Uterus (tissue), 4 donors: ENCODE data around the gene NOP53. TPM values are rescaled to one million over a fixed set of nuclear protein-coding genes. Genes with fewer than 3 reads are reported as not detected.

Experiments
- DNase-seq, 2 donors: peaks; one replicate each; pipeline ENCODE4 v3.0.0-alpha.2; 2019 to 2020
- H3K27ac ChIP-seq, 2 donors: fragments of 200-600 bp; sonication (generic); 1 replicate in 1 of 2; 2 replicates in 1 of 2; pipeline ENCODE4 v1.5.1; 2016 to 2018
- H3K27me3 ChIP-seq, 2 donors: fragments of 200-600 bp; sonication (generic); one replicate each; pipeline ENCODE4 v1.5.1; 2018 to 2019; ENCODE audit warnings: control low read depth in 1 of 2
- H3K36me3 ChIP-seq, 2 donors: fragments of 200-600 bp; sonication (generic); one replicate each; pipeline ENCODE4 v1.5.1; 2019; ENCODE audit warnings: control low read depth in 1 of 2
- H3K4me1 ChIP-seq, 2 donors: fragments of 200-600 bp; sonication (generic); one replicate each; pipeline ENCODE4 v1.5.1; 2018 to 2019; ENCODE audit warnings: control low read depth in 1 of 2
- H3K4me3 ChIP-seq, 2 donors: fragments of 200-600 bp; sonication (generic); 1 replicate in 1 of 2; 2 replicates in 1 of 2; pipeline ENCODE4 v1.5.1; 2018 to 2019; ENCODE audit warnings: mild to moderate bottlenecking in 1 of 2
- H3K9me3 ChIP-seq, 2 donors: fragments of 200-600 bp; sonication (generic); one replicate each; pipeline ENCODE4 v1.5.1; 2019; ENCODE audit warnings: control low read depth in 1 of 2
- POLR2A ChIP-seq, 2 donors: fragments of 450-650 bp; IDR thresholded peaks; one replicate each; pipeline ENCODE4 v1.6.1; 2016; ENCODE audit warnings: antibody characterized with exemption in 2 of 2, mild to moderate bottlenecking in 1 of 2, moderate library complexity in 1 of 2
- intact Hi-C: fragments of 100-400 bp; cut with DNase I; formaldehyde crosslinking; loops from one replicate; pipeline ENCODE4 v1.15.1; 2023; ENCODE audit warnings: low total_unique reads
- total RNA-seq, 4 donors: library from RNA; depleted of rRNA in 3 of 4; stranded (reverse); fragments of >200 nt in 3 of 4; gene quantifications; one replicate each; pipeline versions ENCODE4 v1.1.0 to v1.2.4, GENCODE V29; 2014 to 2023
- TF ChIP-seq, protein P1 (sequence below), 4 experiments: fragments of 200-600 bp in 2 of 4; fragments of 450-650 bp in 2 of 4; sonication (generic) in 2 of 4; IDR thresholded peaks; one replicate each; pipeline ENCODE4 v1.5.1; 2016 to 2019; ENCODE audit warnings: antibody characterized with exemption in 4 of 4, mild to moderate bottlenecking in 2 of 4, moderate library complexity in 1 of 4
- donor health status: DM: yes; HTN: yes; CAD: no.

The NOP53 gene
- total RNA-seq, 4 donors from 2014 or later = 116 to 555 (median 444) TPM

DNA sequence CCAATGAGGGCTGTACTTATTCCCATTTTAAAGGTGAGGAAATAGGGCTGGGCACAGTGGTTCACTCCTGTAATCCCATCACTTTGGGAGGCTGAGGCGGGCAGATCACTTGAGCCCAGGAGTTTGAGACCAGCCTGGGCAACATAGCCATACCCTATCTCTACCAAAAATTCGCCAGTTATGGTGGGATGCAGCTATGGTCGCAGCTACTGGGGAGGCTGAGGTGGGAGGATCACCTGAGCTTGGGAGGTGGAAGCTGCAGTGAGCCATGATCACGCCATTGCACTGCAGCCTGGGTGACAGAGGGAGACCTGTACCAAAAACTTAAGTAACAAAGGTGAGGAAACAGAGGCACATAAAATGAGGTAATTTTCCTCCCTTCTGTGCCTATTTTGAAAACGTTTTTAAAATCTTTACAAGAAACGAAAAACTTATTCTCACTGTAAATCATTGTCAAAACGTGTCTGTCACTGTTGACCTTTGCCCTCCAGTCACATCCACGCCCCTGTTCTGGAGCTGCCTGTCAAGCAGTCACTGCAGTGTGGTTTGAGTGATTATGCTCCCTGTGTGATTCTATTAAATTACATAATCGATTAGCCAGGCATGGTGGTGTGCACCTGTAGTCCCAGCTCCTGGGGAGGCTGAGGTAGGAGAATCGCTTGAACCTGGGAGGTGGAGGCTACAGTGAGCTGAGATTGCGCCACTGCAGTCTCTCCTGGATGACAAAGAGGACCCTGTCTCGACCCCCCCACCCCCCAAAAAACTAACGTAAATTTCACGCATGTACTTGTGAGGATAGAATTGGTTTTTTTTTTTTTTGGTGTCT is 12.5 kb downstream of the NOP53 start:
- Histone ChIP-seq H3K27me3 (no peaks in the 10 kb centered on the region), H3K27ac (no peak overlapping the region), H3K4me3 (no peak overlapping the region), H3K36me3 (no peaks in the 10 kb centered on the region), H3K4me1 (no peaks in the 10 kb centered on the region), H3K9me3 (no peaks in the 10 kb centered on the region)
- intact Hi-C loops = no loop called here
- no peak for TF ChIP-seq POLR2A (IDR thresholded peaks at IDR 0.05)
- TF ChIP-seq, protein P1, sequence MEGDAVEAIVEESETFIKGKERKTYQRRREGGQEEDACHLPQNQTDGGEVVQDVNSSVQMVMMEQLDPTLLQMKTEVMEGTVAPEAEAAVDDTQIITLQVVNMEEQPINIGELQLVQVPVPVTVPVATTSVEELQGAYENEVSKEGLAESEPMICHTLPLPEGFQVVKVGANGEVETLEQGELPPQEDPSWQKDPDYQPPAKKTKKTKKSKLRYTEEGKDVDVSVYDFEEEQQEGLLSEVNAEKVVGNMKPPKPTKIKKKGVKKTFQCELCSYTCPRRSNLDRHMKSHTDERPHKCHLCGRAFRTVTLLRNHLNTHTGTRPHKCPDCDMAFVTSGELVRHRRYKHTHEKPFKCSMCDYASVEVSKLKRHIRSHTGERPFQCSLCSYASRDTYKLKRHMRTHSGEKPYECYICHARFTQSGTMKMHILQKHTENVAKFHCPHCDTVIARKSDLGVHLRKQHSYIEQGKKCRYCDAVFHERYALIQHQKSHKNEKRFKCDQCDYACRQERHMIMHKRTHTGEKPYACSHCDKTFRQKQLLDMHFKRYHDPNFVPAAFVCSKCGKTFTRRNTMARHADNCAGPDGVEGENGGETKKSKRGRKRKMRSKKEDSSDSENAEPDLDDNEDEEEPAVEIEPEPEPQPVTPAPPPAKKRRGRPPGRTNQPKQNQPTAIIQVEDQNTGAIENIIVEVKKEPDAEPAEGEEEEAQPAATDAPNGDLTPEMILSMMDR (IDR thresholded peaks at IDR 0.05) = no peak
- DNase-seq = no peak

DNA sequence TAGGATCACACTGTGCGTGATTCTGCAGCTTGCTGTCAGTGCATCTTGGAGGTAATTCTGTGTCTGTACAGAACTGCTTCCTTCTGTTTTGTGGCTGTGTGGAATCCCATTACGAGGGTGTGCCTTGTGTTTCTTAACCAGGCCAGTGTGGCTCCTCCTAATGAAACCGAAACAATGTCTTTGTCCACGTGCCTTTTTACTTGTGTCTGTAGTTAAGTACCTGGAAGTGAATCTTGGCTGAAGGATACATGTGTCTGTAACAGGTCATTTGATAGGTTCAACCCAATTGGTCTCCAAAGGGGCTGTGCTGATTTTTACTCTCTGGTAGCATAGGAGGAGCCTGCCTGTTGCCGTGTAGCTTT is 13.1 kb downstream of the NOP53 start:
- H3K9me3 ChIP-seq = no peaks in the 10 kb centered on the region
- no peak overlapping the region for H3K4me3 ChIP-seq
- H3K27me3 ChIP-seq = no peaks in the 10 kb centered on the region
- DNase-seq = no peak
- H3K27ac ChIP-seq = no peak overlapping the region
- intact Hi-C loops = no loop called here
- no peaks in the 10 kb centered on the region for H3K4me1 ChIP-seq
- TF ChIP-seq POLR2A (IDR thresholded peaks at IDR 0.05) = no peak
- TF ChIP-seq, protein P1 (IDR thresholded peaks at IDR 0.05) = no peak
- H3K36me3 ChIP-seq = no peaks in the 10 kb centered on the region

DNA sequence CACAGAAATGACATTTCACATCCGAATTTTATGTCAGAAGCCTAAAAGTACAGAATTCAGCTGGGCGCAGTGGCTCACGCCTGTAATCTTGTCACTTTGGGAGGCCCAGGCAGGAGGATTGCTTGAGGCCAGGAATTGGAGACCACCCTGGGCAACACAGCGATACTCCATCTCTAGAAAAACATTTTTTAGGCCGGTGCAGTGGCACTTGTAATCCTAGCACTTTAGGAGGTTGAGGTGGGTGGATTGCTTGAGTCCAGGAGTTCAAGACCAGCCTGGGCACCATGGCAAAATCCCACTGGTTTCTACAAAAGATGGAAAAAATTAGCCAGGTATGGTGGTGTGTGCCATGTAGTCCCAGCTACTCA is 15.3 kb downstream of the NOP53 start:
- no peak overlapping the region for H3K4me3 ChIP-seq
- H3K27me3 ChIP-seq = no peaks in the 10 kb centered on the region
- no peak for DNase-seq
- no peaks in the 10 kb centered on the region for H3K4me1 ChIP-seq
- no peak for TF ChIP-seq POLR2A (IDR thresholded peaks at IDR 0.05)
- TF ChIP-seq, protein P1 (IDR thresholded peaks at IDR 0.05) = no peak
- H3K27ac ChIP-seq = no peak overlapping the region
- intact Hi-C loops = no loop called here
- H3K9me3 ChIP-seq = no peaks in the 10 kb centered on the region
- H3K36me3 ChIP-seq = no peaks in the 10 kb centered on the region

DNA sequence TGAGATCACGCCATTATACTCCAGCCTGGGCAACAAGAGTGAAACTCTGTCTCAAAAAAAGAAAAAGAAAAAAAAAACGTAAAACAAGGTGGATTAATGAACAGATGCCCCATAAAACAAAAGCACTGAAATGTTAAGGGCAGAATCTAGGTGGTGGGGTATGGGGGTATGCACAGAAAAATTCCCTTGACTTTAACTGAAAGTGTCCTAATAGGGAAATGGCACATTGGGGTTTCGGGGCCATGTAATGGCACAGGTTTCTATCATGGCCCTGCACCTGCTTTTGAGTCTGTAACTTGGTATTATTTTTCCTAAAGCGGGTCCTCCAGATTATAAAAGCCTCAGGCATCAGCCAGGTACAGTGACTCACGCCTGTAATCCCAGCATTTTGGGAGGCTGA is 16.2 kb downstream of the NOP53 start:
- intact Hi-C loops = no loop called here

DNA sequence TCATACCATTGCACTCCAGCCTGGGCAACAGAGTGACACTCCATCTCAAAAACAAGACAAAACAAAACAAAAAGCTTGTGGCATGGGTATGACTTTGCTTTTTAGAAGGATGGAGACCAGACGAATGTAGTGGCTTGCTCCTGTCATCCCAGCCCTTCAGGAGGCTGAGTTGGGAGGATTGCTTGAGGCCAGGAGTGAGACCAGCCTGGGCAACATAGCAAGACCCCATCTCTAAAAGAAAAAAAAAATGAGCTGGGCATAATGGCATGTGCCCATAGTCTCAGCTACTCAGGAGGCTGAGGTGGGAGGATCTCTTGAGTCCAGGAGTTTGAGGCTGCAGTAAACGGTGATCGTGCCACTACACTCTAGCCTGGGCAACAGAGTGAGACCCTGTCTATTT is 16.8 kb downstream of the NOP53 start:
- H3K4me1 ChIP-seq = no peaks in the 10 kb centered on the region
- H3K36me3 ChIP-seq = no peaks in the 10 kb centered on the region
- peak overlapping the region in 1 of 2 donors; percentile 37 for H3K27ac ChIP-seq
- no peaks in the 10 kb centered on the region for H3K27me3 ChIP-seq
- TF ChIP-seq, protein P1 (IDR thresholded peaks at IDR 0.05) = no peak
- TF ChIP-seq POLR2A (IDR thresholded peaks at IDR 0.05) = no peak
- H3K4me3 ChIP-seq = no peak overlapping the region
- intact Hi-C loops = no loop called here
- H3K9me3 ChIP-seq = no peaks in the 10 kb centered on the region
- DNase-seq = no peak

More for the DNA sequence above, 16.2 kb downstream of the NOP53 start:
- H3K9me3 ChIP-seq = no peaks in the 10 kb centered on the region
- H3K27me3 ChIP-seq = no peaks in the 10 kb centered on the region
- no peak for DNase-seq
- TF ChIP-seq, protein P1 (IDR thresholded peaks at IDR 0.05) = no peak
- TF ChIP-seq POLR2A (IDR thresholded peaks at IDR 0.05) = no peak
- no peaks in the 10 kb centered on the region for H3K36me3 ChIP-seq
- H3K4me1 ChIP-seq = no peaks in the 10 kb centered on the region
- H3K4me3 ChIP-seq = no peak overlapping the region
- no peak overlapping the region for H3K27ac ChIP-seq
